HepG2 (cell line): ENCODE measurements around the gene C22orf39. TPM values are rescaled to one million over a fixed set of nuclear protein-coding genes. Genes with fewer than 3 reads are reported as not detected.

ENCODE experiments used
- ESRRA ChIP-seq: sonication (generic); formaldehyde crosslinking; IDR thresholded peaks from 2 replicates; pipeline ENCODE4 v1.5.1; 2020; ENCODE audit warnings: mild to moderate bottlenecking, low read depth, missing genetic modification reagents
- FOSL2 ChIP-seq: sonication (generic); formaldehyde crosslinking; IDR thresholded peaks from 2 replicates; pipeline ENCODE4 v1.4.0; 2020; ENCODE audit warnings: missing genetic modification reagents
- FOXK2 ChIP-seq: fragments of 450-650 bp; IDR thresholded peaks from 2 replicates; pipeline ENCODE4 v1.6.1; 2016
- HOXA7 ChIP-seq: sonication (generic); formaldehyde crosslinking; IDR thresholded peaks from 2 replicates; pipeline ENCODE4 v1.8.1; 2022; ENCODE audit warnings: mild to moderate bottlenecking, missing genetic modification reagents, moderate library complexity
- KDM3A ChIP-seq: IDR thresholded peaks from 2 replicates; pipeline ENCODE4 v1.6.1; 2018; ENCODE audit warnings: low read depth, missing compliant biosample characterization
- KMT2A ChIP-seq: sonication (generic); formaldehyde crosslinking; IDR thresholded peaks from 2 replicates; pipeline ENCODE4 v1.4.0; 2020; ENCODE audit warnings: missing genetic modification reagents
- MTA3 ChIP-seq: sonication (generic); formaldehyde crosslinking; IDR thresholded peaks from 2 replicates; pipeline ENCODE4 v1.4.0; 2020; ENCODE audit warnings: missing genetic modification reagents
- MTF1 ChIP-seq: sonication (generic); formaldehyde crosslinking; IDR thresholded peaks from 2 replicates; pipeline ENCODE4 v1.5.0; 2020; ENCODE audit warnings: missing genetic modification reagents
- RARG ChIP-seq: sonication (generic); formaldehyde crosslinking; IDR thresholded peaks from 2 replicates; pipeline ENCODE4 v1.4.0; 2020; ENCODE audit warnings: low read depth, mild to moderate bottlenecking, missing genetic modification reagents
- SMAD9 ChIP-seq: sonication (generic); formaldehyde crosslinking; IDR thresholded peaks from 2 replicates; pipeline ENCODE4 v1.5.1; 2020; ENCODE audit warnings: mild to moderate bottlenecking, missing genetic modification reagents
- ZFP62 ChIP-seq: sonication (generic); formaldehyde crosslinking; IDR thresholded peaks from 2 replicates; pipeline ENCODE4 v1.4.0; 2020; ENCODE audit warnings: missing genetic modification reagents
- ZNF274 ChIP-seq: sonication (generic); formaldehyde crosslinking; IDR thresholded peaks from 2 replicates; pipeline ENCODE4 v1.5.1; 2020; ENCODE audit warnings: mild to moderate bottlenecking, missing genetic modification reagents
- ZNF296 ChIP-seq: sonication (generic); formaldehyde crosslinking; conservative IDR thresholded peaks from 2 replicates; pipeline ENCODE4 v1.5.0; 2020; ENCODE audit warnings: mild to moderate bottlenecking, missing genetic modification reagents
- ZNF33A ChIP-seq: sonication (generic); formaldehyde crosslinking; IDR thresholded peaks from 2 replicates; pipeline ENCODE4 v1.5.1; 2020; ENCODE audit warnings: missing genetic modification reagents, mild to moderate bottlenecking, moderate library complexity, borderline replicate concordance
- ZNF556 ChIP-seq: sonication (generic); formaldehyde crosslinking; IDR thresholded peaks from 2 replicates; pipeline ENCODE4 v1.4.0; 2020; ENCODE audit warnings: mild to moderate bottlenecking, missing genetic modification reagents, borderline replicate concordance
- ZNF577 ChIP-seq: sonication (generic); formaldehyde crosslinking; IDR thresholded peaks from 2 replicates; pipeline ENCODE4 v1.4.0; 2020; ENCODE audit warnings: mild to moderate bottlenecking, low read depth, missing genetic modification reagents, borderline replicate concordance
- ZNF616 ChIP-seq: sonication (generic); formaldehyde crosslinking; IDR thresholded peaks from 2 replicates; pipeline ENCODE4 v1.5.0; 2020; ENCODE audit warnings: low read depth, mild to moderate bottlenecking, missing genetic modification reagents
- ZNF629 ChIP-seq: sonication (generic); formaldehyde crosslinking; conservative IDR thresholded peaks from 2 replicates; pipeline ENCODE4 v1.5.0; 2020; ENCODE audit warnings: missing genetic modification reagents
- ZNF646 ChIP-seq: sonication (generic); formaldehyde crosslinking; IDR thresholded peaks from 2 replicates; pipeline ENCODE4 v1.9.0; 2021; ENCODE audit warnings: mild to moderate bottlenecking, missing genetic modification reagents
- ZSCAN22 ChIP-seq: sonication (generic); formaldehyde crosslinking; IDR thresholded peaks from 2 replicates; pipeline ENCODE4 v1.4.0; 2020; ENCODE audit warnings: mild to moderate bottlenecking, missing genetic modification reagents
- polyA plus RNA-seq, 8 experiments: library from polyadenylated mRNA; depleted of rRNA in 3 of 8; stranded (reverse) in 7 of 8; unstranded in 1 of 8; fragments of >200 nt; fragmentation: Illumina TruSeq in 4 of 8; extraction: Trizol in 4 of 8; gene quantifications; 2 replicates each; pipeline versions ENCODE4 v1.2.1 to v1.2.3, GENCODE V29; 2011 to 2016; ENCODE audit warnings: low read depth in 4 of 8, missing spikeins in 1 of 8, mixed read lengths in 1 of 8; ENCODE audit not compliant: insufficient read depth in 1 of 8
- total RNA-seq, 5 experiments: library from RNA; depleted of rRNA; stranded (reverse); fragments of >200 nt; fragmentation: Illumina TruSeq; extraction: Trizol; gene quantifications; 2 replicates each; pipeline ENCODE4 v1.2.3, GENCODE V29; 2016; ENCODE audit warnings: low read depth in 1 of 5
- TF ChIP-seq, protein P1 (sequence below): sonication (generic); formaldehyde crosslinking; IDR thresholded peaks from 2 replicates; pipeline ENCODE4 v1.4.0; 2020; ENCODE audit warnings: missing genetic modification reagents

C22orf39 gene
- total and polyA plus RNA-seq, 2 of the 13 experiments (the other 11 are each of a cell fraction or from before 2014, with no cell fraction given) = 23.4 to 26.4 TPM

- TF ChIP-seq SMAD9 (no peak), KDM3A (no peak; the same call in 1 of the 2 replicates), ESRRA (0 out of 2 replicates have a peak, but pooled peaks have one; percentile 33), ZNF629 (no peak), ZFP62 (CRISPR knock-in tag) (no peak), KMT2A (peak; percentile 20; the same call in 1 of the 2 replicates), ZNF556 (CRISPR knock-in tag) (no peak), HOXA7 (CRISPR knock-in tag) (no peak), ZSCAN22 (CRISPR knock-in tag) (no peak), FOSL2 (CRISPR knock-in tag) (no peak), MTF1 (CRISPR knock-in tag) (no peak), FOXK2 (no peak), MTA3 (no peak), ZNF33A (CRISPR knock-in tag) (no peak), ZNF274 (CRISPR knock-in tag) (0 out of 2 replicates have a peak, but pooled peaks have one; percentile 71), ZNF577 (no peak), ZNF296 (CRISPR knock-in tag) (no peak), ZNF646 (no peak), RARG (no peak), ZNF616 (no peak)
- TF ChIP-seq, protein P1, sequence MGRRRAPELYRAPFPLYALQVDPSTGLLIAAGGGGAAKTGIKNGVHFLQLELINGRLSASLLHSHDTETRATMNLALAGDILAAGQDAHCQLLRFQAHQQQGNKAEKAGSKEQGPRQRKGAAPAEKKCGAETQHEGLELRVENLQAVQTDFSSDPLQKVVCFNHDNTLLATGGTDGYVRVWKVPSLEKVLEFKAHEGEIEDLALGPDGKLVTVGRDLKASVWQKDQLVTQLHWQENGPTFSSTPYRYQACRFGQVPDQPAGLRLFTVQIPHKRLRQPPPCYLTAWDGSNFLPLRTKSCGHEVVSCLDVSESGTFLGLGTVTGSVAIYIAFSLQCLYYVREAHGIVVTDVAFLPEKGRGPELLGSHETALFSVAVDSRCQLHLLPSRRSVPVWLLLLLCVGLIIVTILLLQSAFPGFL (CRISPR knock-in tag) = no peak
Measured at GRCh38 chr22:19479355-19480172, 32.1 kb upstream of the C22orf39 start, which contains the start of gene CDC45 (continued).
